HepG2 (cell line): ENCODE data around the gene GRAP. TPM values are rescaled to one million over a fixed set of nuclear protein-coding genes. Genes with fewer than 3 reads are reported as not detected.

Source experiments
- ATF7-NPFF ChIP-seq: sonication (generic); formaldehyde crosslinking; IDR thresholded peaks from 2 replicates; pipeline ENCODE4 v1.8.1; 2023; ENCODE audit warnings: mild to moderate bottlenecking, low read depth, missing genetic modification reagents, moderate library complexity
- CCDC6 ChIP-seq: sonication (generic); formaldehyde crosslinking; IDR thresholded peaks from 2 replicates; pipeline ENCODE4 v1.8.1; 2022; ENCODE audit warnings: mild to moderate bottlenecking, missing genetic modification reagents, moderate library complexity
- EED ChIP-seq: sonication (generic); formaldehyde crosslinking; IDR thresholded peaks from 2 replicates; pipeline ENCODE4 v1.5.0; 2020; ENCODE audit warnings: mild to moderate bottlenecking, missing genetic modification reagents
- GPN1 ChIP-seq: sonication (generic); formaldehyde crosslinking; IDR thresholded peaks from 2 replicates; pipeline ENCODE4 v1.5.1; 2020; ENCODE audit warnings: missing genetic modification reagents, borderline replicate concordance
- IKZF1 ChIP-seq: fragments of 450-650 bp; IDR thresholded peaks from 2 replicates; pipeline ENCODE4 v1.7.1; 2016
- MLXIP ChIP-seq: sonication (generic); formaldehyde crosslinking; IDR thresholded peaks from 2 replicates; pipeline ENCODE4 v1.9.0; 2021; ENCODE audit warnings: missing genetic modification reagents, borderline replicate concordance
- PAWR ChIP-seq: sonication (generic); formaldehyde crosslinking; IDR thresholded peaks from 2 replicates; pipeline ENCODE4 v1.4.0; 2020; ENCODE audit warnings: missing genetic modification reagents, mild to moderate bottlenecking, borderline replicate concordance
- ZNF136 ChIP-seq: sonication (generic); formaldehyde crosslinking; IDR thresholded peaks from 2 replicates; pipeline ENCODE4 v1.8.1; 2022; ENCODE audit warnings: low read depth, mild to moderate bottlenecking, moderate library complexity, missing genetic modification reagents
- ZNF224 ChIP-seq: sonication (generic); formaldehyde crosslinking; IDR thresholded peaks from 2 replicates; pipeline ENCODE4 v1.5.0; 2020; ENCODE audit warnings: mild to moderate bottlenecking, missing genetic modification reagents
- ZNF407 ChIP-seq: sonication (generic); formaldehyde crosslinking; IDR thresholded peaks from one replicate; pipeline ENCODE4 v1.5.1; 2020; ENCODE audit warnings: mild to moderate bottlenecking, missing genetic modification reagents; ENCODE audit errors: not compliant biosample characterization
- ZNF569 ChIP-seq: sonication (generic); formaldehyde crosslinking; IDR thresholded peaks from 2 replicates; pipeline ENCODE4 v1.5.0; 2020; ENCODE audit warnings: mild to moderate bottlenecking, missing genetic modification reagents, moderate library complexity, borderline replicate concordance
- ZNF577 ChIP-seq: sonication (generic); formaldehyde crosslinking; IDR thresholded peaks from 2 replicates; pipeline ENCODE4 v1.4.0; 2020; ENCODE audit warnings: mild to moderate bottlenecking, low read depth, missing genetic modification reagents, borderline replicate concordance
- ZNF816 ChIP-seq: sonication (generic); formaldehyde crosslinking; IDR thresholded peaks from 2 replicates; pipeline ENCODE4 v1.8.0; 2022; ENCODE audit warnings: missing genetic modification reagents, mild to moderate bottlenecking, borderline replicate concordance
- ZSCAN25 ChIP-seq: sonication (generic); formaldehyde crosslinking; IDR thresholded peaks from 2 replicates; pipeline ENCODE4 v1.8.0; 2022; ENCODE audit warnings: mild to moderate bottlenecking, missing genetic modification reagents
- polyA plus RNA-seq, 8 experiments: library from polyadenylated mRNA; depleted of rRNA in 3 of 8; stranded (reverse) in 7 of 8; unstranded in 1 of 8; fragments of >200 nt; fragmentation: Illumina TruSeq in 4 of 8; extraction: Trizol in 4 of 8; gene quantifications; 2 replicates each; pipeline versions ENCODE4 v1.2.1 to v1.2.3, GENCODE V29; 2011 to 2016; ENCODE audit warnings: low read depth in 4 of 8, missing spikeins in 1 of 8, mixed read lengths in 1 of 8; ENCODE audit not compliant: insufficient read depth in 1 of 8
- total RNA-seq, 5 experiments: library from RNA; depleted of rRNA; stranded (reverse); fragments of >200 nt; fragmentation: Illumina TruSeq; extraction: Trizol; gene quantifications; 2 replicates each; pipeline ENCODE4 v1.2.3, GENCODE V29; 2016; ENCODE audit warnings: low read depth in 1 of 5

GRAP gene
- total and polyA plus RNA-seq, 2 of the 13 experiments (the other 11 are each of a cell fraction or from before 2014, with no cell fraction given), result 0.77 to 1.7 TPM

- TF ChIP-seq ZNF407, result peak; percentile 12
- TF ChIP-seq GPN1, result no peak
- TF ChIP-seq ZNF816 (CRISPR knock-in tag), result no peak
- peak; percentile 53; the same call in 1 of the 2 replicates for TF ChIP-seq ZSCAN25 (CRISPR knock-in tag)
- no peak for TF ChIP-seq ZNF224 (CRISPR knock-in tag)
- TF ChIP-seq MLXIP, result no peak
- no peak for TF ChIP-seq ZNF577 (CRISPR knock-in tag)
- TF ChIP-seq PAWR (CRISPR knock-in tag), result no peak
- no peak for TF ChIP-seq CCDC6 (CRISPR knock-in tag)
- no peak for TF ChIP-seq EED (CRISPR knock-in tag)
- TF ChIP-seq ZNF136 (CRISPR knock-in tag), result no peak
- TF ChIP-seq ZNF569, result no peak
- no peak for TF ChIP-seq IKZF1
- no peak for TF ChIP-seq ATF7-NPFF (CRISPR knock-in tag)
These were observed 42.2 kb downstream of the GRAP start, which contains the start of gene FAM83G (continued) for GRCh38 chr17:19004421-19005136.
